ENCODE results near the gene SFI1. TPM values are rescaled to one million over a fixed set of nuclear protein-coding genes. Genes with fewer than 3 reads are reported as not detected.

SFI1 gene
- total RNA-seq, 3 donors from 2014 or later (not counting 1 experiment from before 2014, with no cell fraction given) = 208 to 225 (median 217) TPM

DNA sequence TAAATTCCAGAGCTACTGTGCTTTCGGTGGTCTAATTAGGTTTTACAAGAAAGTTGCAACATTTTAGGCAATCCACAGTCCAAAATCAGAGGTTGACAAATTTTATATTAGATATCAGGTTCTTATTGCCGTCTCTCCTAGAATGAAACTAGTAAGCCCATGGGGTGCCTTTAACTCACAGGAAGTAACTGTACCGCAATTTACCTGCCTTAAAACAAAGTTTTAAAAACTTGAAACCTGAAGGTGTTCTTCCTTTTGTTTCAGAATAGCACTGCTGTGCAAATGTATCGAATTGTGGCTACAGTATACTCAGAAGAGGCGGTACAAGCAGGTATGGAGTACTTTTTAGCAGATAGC lies 88.4 kb downstream of the SFI1 start:
- 96% methylated on average over 5 of the region's 5 CpGs for WGBS (ENCODE audit: insufficient coverage)
- Histone ChIP-seq H3K27ac (ENCODE audit: low read length) (no peak overlapping the region), H3K4me3 (ENCODE audit: low read length) (no peak overlapping the region), H3K27me3 (ENCODE audit: control insufficient read depth, insufficient read depth, low read length) (no peaks in the 10 kb centered on the region), H3K9me3 (ENCODE audit: control insufficient read depth, insufficient read depth, low read length) (no peaks in the 10 kb centered on the region), H3K4me1 (ENCODE audit: control insufficient read depth, insufficient read depth, low read length) (peaks cover 2% of the 10 kb centered on the region), H3K36me3 (ENCODE audit: control insufficient read depth, insufficient read depth, low read length) (peaks cover 53% of the 10 kb centered on the region)
- no peak overlapping the region for H3K27ac Mint-ChIP-seq
- H3K27me3 Mint-ChIP-seq (ENCODE audit: low read depth in 2 of 2) = no peaks in the 10 kb centered on the region
- DNase-seq (peak in 1 of 2 donors; percentile 37), ATAC-seq (no peak)
- no peaks in the 10 kb centered on the region for H3K9me3 Mint-ChIP-seq
- H3K4me3 Mint-ChIP-seq = no peak overlapping the region
- peaks cover 14% of the 10 kb centered on the region for H3K36me3 Mint-ChIP-seq
- TF ChIP-seq, protein P1, sequence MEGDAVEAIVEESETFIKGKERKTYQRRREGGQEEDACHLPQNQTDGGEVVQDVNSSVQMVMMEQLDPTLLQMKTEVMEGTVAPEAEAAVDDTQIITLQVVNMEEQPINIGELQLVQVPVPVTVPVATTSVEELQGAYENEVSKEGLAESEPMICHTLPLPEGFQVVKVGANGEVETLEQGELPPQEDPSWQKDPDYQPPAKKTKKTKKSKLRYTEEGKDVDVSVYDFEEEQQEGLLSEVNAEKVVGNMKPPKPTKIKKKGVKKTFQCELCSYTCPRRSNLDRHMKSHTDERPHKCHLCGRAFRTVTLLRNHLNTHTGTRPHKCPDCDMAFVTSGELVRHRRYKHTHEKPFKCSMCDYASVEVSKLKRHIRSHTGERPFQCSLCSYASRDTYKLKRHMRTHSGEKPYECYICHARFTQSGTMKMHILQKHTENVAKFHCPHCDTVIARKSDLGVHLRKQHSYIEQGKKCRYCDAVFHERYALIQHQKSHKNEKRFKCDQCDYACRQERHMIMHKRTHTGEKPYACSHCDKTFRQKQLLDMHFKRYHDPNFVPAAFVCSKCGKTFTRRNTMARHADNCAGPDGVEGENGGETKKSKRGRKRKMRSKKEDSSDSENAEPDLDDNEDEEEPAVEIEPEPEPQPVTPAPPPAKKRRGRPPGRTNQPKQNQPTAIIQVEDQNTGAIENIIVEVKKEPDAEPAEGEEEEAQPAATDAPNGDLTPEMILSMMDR (IDR thresholded peaks at IDR 0.05) = no peak
- intact Hi-C loops (cut with micrococcal nuclease) = no loop called here
- H3K4me1 Mint-ChIP-seq = peaks cover 0 to 10% of the 10 kb centered on the region in 2 donors

DNA sequence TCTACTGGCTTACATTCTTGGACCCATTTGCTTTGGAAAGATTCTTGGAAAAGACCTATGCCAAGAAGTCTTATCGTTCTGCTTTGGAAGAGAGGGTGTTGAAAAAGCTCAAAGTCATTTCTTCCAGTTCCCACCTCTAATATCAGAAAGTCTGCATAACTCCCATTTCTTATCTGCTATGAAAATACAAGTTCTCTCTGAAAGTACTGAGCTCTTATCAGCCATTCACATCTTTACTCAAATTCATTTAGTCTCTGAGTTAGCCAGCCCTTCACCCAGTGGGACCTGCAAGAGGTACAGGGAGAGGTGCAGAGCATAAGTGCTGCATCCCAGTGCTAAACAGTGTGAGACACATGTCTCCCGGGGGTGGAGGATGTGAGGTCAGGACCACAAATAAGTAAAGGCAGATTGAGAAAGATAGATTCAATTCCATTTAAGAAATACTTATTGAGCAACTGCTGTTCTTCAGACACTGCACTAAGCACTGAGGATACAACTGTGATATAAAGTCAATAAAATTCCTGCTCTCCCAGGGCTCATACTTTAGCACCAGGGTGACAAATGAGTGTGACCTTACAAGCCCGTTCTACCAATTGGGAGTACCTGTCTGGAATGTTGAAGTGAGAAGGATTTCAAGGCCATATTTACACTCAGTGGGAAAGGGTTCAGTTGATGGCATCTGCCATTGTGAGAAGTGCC lies 89.0 kb downstream of the SFI1 start:
- TF ChIP-seq, protein P1 (IDR thresholded peaks at IDR 0.05) = no peak
- no peaks in the 10 kb centered on the region for H3K9me3 ChIP-seq (ENCODE audit: control insufficient read depth, insufficient read depth, low read length)
- Mint-ChIP-seq H3K36me3 (peaks cover 14% of the 10 kb centered on the region), H3K4me1 (peaks cover 0 to 10% of the 10 kb centered on the region in 2 donors), H3K27me3 (ENCODE audit: low read depth in 2 of 2) (no peaks in the 10 kb centered on the region), H3K27ac (no peak overlapping the region), H3K4me3 (no peak overlapping the region), H3K9me3 (no peaks in the 10 kb centered on the region)
- intact Hi-C loops (cut with micrococcal nuclease) = no loop called here
- peaks cover 2% of the 10 kb centered on the region for H3K4me1 ChIP-seq (ENCODE audit: control insufficient read depth, insufficient read depth, low read length)
- H3K4me3 ChIP-seq (ENCODE audit: low read length) = no peak overlapping the region
- 85% methylated on average over 3 of the region's 3 CpGs for WGBS (ENCODE audit: insufficient coverage)
- no peak for ATAC-seq
- H3K27me3 ChIP-seq (ENCODE audit: control insufficient read depth, insufficient read depth, low read length) = no peaks in the 10 kb centered on the region
- H3K27ac ChIP-seq (ENCODE audit: low read length) = no peak overlapping the region
- peak in 1 of 2 donors; percentile 19 for DNase-seq
- peaks cover 53% of the 10 kb centered on the region for H3K36me3 ChIP-seq (ENCODE audit: control insufficient read depth, insufficient read depth, low read length)

DNA sequence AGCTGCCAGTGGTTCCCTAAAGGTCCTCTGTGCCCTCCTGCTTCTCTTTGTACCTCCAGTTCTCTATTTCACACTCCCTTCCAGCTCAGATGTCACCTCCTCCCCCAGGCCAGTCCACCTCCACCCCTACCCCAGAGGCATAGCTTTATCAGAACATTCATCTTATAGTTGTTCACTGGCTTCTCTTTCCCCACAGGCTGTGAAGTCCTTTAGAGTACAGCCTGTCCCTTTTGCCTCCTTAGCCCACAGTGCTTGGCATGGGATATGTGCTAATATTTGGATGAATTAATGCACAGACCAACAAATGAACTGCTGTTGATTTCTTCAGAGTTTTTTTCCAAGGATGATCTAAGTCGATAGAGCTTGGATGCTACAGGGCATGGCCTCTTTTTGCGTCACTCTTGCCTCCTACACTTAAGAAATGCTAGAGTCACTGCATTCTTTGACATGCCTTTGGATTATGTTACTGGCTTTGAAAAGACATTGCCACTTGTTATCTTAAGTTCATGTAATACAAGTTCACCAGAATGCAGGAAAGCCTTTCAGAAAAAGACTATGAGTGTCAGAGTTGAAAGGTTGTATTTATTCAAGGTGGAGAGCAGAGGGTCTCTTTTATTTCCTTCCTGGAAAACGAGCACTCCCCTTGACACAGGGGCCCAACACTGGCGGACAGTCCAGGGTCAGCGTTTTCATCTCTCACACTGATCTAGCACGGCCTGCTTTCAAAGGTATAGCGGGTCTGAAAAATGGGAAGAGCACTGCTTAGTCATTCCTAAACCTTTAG lies 90.0 kb downstream of the SFI1 start:
- Mint-ChIP-seq H3K4me3 (no peak overlapping the region), H3K36me3 (peaks cover 14% of the 10 kb centered on the region), H3K9me3 (no peaks in the 10 kb centered on the region), H3K27ac (peak overlapping the region in 1 of 2 donors; percentile 82), H3K27me3 (ENCODE audit: low read depth in 2 of 2) (no peaks in the 10 kb centered on the region), H3K4me1 (peaks cover 0 to 10% of the 10 kb centered on the region in 2 donors)
- intact Hi-C loops (cut with micrococcal nuclease) = loop anchor here (1.0 kb wide), 1 partner anchor 9 kb away; no protein-coding TSS in a partner anchor
- WGBS (ENCODE audit: insufficient coverage) = 92% methylated on average over 7 of the region's 7 CpGs
- H3K9me3 ChIP-seq (ENCODE audit: control insufficient read depth, insufficient read depth, low read length) = no peaks in the 10 kb centered on the region
- ATAC-seq = no peak
- no peak for DNase-seq
- TF ChIP-seq, protein P1 (IDR thresholded peaks at IDR 0.05) = no peak
- H3K4me1 ChIP-seq (ENCODE audit: control insufficient read depth, insufficient read depth, low read length) = peaks cover 2% of the 10 kb centered on the region
- no peak overlapping the region for H3K4me3 ChIP-seq (ENCODE audit: low read length)
- H3K36me3 ChIP-seq (ENCODE audit: control insufficient read depth, insufficient read depth, low read length) = peaks cover 53% of the 10 kb centered on the region
- H3K27me3 ChIP-seq (ENCODE audit: control insufficient read depth, insufficient read depth, low read length) = no peaks in the 10 kb centered on the region
- no peak overlapping the region for H3K27ac ChIP-seq (ENCODE audit: low read length)

All from natural killer cell (primary cell).